ENCODE measurements around the gene ATXN7L2.
"Not testable (repeated sequence)": the region's sequence is repeated elsewhere in the genome, so short reads cannot be mapped to it uniquely, and the experiment has no call there.

ATXN7L2 gene, protein sequence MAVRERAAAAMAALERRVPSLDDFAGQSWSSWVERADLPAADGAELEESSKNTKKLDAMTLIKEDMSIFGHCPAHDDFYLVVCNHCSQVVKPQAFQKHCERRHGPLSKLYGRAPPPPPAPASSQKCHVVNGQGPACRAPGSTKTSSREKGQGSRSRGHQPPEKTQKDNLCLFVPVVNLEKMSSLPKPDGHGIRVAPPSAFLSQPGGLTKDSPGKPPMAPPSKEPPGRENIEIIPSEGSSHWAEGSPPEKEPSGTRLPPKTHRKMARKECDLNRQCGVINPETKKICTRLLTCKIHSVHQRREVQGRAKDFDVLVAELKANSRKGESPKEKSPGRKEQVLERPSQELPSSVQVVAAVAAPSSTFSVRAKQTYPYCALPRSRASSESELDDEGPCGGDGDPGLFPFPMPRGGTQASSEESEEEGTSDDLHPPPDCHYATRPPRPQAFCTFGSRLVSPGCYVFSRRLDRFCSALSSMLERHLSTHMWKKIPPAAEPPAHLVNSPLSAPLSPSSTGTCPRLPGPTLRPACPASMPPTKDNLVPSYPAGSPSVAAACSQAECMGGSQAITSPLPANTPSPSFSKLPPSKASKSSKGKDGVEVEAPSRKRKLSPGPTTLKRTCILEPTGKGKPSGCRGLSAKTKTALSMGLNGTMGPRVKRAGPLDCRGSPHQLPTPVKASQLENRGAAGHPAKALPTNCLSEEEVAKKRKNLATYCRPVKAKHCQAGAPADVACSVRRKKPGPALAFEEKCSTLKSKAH

DNA sequence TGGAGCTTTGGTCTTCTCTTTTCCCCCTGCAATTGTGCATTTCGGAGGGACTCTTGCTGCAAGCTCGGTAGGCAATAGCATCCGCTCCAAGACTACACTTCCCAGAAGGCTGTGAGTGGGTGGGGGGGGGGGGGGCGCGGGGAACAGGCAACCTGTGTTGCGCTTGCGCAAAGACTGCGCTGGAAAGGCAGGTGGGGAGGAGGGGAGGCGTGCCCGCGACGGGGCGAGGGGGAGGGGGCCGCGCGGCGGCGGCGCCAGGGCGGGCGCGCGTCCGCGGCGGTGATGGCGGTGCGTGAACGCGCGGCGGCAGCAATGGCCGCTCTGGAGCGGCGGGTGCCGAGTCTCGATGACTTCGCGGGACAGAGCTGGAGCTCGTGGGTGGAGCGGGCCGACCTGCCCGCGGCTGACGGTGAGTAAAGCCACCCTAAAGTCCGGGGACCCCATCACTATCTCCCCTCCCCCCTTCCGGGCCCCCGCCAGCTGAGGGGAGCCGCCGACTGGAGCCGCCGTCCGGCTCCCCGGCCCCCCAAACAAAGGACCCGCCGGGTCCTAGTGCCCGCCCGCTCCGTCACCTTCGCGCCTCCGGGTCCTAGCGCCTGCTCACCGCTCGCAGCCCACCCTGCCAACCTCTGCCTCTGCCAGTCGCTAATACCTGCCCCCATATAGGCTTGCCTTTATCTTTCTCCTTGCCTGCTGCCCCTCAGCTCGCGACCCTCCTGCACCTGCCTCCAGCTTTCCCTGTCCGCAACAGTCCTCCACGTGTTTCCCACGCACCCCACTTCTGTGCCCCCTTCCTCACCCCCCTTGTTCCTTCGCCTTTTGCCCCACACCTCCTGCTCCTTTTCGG lies at the start of gene ATXN7L2:
TSS of gene ATXN7L2 (plus strand) at position 234 of the 847 bp plus-strand sequence. CDS start at position 283, 49 bp downstream.
- DNase-seq = peak; percentile 98

DNA sequence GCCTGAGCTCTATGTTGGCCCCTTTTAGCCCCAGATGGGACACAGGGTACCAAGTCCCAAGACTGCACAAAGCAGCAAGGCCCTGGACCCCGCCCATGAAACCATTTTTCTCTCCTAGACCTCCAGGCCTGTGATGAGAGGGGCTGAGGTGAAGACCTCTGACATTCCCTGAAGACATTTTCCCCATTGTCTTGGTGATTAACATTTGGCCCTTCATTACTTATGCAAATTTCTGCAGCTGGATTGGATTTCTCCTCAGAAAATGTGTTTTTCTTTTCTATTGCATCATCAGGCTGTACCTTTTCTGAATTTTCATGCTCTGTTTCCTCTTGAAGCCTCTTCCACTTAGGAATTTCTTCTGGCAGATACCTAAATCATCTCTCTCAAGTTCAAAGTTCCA lies 49.2 kb upstream of the ATXN7L2 start:
- DNase-seq = no peak

DNA sequence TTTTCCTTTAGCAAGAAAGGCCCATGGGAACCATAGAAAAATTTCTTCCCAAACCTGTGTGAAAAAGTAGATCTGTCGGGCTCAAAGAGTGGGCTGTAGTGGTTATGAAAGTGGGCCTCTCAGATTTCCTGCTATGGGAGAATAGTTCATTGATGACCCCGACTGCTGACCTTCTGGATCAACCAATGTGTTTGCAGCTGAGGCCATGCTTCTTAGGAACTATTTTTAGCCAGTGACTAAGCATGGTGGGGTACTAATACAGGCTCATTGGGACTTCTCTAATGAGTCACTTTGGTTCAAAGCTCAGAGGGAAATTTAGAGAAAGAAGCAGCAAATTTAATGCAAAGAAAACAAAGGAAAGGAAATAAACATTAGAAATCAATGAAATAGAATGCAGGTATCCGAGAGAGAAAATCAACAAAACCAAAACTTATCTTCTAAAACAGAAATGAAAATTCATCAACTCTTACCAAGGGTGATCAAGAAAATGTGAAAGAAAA lies 44.9 kb upstream of the ATXN7L2 start:
- DNase-seq = no peak

DNA sequence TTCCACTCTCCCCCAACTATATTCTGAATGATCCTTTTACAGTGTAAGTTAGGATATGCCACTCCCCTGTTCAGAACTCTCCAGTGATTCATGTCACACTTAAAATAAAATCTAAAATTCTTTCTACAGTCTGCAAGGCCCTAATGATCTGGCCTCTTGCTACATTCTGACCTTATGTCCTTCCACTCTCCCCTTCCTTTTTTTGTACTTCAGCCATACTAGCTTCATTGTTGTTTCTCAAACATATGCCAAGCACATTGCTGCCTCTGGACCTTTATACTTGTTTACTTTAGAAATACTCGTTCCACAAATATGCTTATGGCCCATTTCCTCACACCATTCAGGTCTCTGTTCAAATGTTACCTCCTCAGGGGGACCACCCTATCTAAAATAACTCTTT lies 42.6 kb upstream of the ATXN7L2 start:
- DNase-seq = no peak

DNA sequence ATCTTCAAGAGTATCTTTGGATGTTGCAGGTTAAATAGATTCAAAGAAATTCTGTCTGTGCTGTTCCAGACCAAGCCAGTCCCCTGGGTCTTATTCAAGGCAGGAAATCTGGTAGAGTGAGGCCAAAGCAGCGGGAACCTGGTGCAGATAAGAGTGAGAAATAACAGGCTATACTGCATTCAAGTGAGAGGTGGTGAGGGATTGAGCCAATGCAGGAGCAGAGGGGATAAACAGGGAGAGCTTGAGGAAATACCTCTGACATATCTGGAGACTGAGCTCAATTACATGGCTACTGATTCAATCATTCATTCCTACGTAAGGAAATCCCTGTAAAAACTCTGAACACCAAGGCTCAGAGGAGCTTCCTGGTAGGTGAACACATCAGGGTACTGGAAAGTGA lies 40.2 kb upstream of the ATXN7L2 start:
- no peak for DNase-seq

DNA sequence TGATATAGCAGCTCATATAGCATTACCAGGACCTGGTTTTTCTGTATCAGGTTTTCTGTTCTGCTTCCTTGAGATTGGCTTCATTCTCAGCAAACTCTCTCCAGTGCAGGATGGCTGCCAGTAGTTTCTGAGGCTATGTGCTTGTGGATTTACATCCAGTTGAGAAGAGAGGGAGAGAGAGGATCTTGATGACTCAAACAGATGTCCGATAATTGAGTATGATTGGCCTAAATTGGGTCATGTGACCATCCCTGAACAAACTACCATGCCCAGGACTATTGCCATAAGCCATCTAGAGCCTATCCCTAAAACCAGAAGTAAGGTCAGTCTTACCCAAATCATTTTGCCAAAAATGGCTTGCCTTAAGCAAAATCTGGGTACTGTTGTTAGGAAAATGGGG lies 39.4 kb upstream of the ATXN7L2 start:
- no peak for DNase-seq

DNA sequence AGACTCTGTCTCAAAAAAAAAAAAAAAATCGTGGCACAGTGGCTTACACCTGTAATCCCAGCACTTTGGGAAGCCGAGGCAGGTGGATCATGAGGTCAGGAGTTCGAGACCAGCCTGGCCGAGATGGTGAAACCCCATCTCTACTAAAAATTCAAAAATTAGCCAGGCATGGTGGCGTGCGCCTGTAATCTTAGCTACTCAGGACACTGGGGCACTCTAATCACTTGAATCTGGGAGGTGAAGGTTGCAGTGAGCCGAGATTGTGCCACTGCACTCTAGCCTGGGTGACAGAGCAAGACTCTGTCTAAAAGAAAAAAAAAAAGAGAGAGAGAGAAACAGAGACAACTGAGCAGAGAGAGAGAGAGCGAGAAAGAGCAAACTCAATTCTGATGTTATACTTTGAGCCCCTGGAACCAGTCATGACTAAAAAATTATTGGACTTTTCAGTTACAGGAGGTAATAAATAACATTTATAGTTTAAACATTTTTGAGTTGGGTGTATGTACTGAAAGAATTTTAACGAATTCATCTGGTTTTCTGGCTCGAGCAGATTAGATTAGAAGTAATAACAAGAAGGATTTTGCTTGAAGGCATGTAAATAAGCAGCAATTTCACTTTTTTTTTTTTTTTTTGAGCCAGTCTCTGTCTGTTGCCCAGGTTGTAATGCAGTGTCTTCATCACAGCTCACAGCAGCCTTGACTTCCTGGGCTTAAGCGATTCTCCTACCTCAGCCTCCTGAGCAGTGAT lies 37.6 kb upstream of the ATXN7L2 start:
- not testable (repeated sequence) for DNase-seq

DNA sequence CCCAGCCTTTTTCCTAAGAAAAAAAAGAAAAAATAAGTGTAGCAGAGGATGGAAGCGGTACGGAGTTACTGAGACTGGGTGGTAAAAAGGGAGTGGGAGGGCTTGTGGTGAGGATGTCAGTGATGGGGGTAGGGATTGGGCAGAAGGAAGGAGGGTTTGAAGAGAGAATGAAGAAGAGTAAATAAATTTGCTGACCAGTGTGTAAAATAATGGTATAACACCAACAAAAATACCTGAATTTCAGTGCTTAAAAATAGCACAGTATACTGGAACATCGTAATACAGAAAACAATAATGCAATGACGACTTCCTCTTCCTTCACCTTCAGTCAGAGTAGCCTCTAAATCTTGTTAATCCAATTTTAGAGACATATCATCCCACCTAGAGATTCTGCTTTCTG lies 36.2 kb upstream of the ATXN7L2 start:
- no peak for DNase-seq

DNA sequence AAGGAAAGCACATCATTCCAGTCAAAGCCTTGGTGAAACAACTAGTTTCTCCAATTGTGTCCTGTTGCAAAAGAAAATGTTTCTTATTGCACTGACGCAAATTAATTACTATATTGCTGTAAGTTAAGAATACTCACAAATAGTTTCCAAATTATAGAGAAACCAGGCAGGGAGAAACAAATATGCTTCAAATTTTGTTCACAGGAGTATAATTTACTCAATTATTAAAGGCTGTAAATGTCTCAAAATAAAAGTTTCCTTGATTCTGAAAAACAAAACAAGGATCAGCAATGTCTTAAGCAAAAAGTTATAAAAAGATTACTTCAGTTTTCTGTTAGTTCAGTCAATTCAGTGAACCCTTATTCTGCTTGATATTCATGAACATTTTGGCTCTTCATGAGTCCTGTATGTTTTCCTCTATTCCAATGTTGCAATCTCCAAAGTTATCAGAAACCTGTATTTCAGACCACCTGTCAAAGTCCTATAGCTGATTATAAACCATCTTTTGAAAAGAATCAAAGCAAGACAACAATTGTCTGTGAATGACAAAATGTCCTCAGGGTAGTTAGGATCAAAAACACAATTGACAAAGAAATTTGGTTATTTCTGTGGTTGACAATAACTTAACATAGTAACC lies 29.1 kb upstream of the ATXN7L2 start:
- DNase-seq = no peak

DNA sequence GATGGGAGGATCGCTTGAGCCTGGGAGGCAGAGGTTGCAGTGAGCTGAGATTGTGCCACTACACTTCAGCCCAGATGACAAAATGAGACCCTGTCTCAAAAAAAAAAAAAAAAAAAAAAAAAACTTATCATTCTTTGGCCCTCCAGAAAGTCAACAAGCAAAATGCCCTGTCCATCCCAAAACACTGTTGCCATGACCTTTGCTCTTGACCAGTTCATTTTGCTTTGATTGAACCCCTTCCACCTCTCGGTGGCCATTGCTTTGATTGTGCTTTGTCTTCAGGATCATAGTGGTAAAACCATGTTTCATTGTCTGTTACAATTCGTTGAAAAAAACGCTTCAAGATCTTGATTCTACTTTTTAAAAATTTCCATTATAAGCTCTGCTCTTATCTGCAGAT lies 25.9 kb upstream of the ATXN7L2 start:
- DNase-seq = no peak

DNA sequence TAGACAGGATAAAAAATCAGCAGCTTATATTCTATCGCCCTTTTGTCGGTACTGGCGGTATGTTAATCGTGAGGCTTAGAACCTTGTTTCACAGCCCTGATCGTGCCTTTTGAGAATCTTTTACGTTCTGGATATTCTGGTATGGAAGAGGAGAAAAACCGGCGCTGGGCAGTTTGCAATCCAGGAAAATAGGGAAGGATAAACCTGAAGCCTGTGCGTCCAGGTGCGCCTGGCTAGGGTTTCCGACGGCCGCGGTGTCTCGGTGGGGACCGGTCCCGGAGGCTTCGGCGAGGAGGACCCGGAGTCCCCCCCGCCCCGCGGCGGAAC lies 17.6 kb upstream of the ATXN7L2 start:
- DNase-seq = no peak

DNA sequence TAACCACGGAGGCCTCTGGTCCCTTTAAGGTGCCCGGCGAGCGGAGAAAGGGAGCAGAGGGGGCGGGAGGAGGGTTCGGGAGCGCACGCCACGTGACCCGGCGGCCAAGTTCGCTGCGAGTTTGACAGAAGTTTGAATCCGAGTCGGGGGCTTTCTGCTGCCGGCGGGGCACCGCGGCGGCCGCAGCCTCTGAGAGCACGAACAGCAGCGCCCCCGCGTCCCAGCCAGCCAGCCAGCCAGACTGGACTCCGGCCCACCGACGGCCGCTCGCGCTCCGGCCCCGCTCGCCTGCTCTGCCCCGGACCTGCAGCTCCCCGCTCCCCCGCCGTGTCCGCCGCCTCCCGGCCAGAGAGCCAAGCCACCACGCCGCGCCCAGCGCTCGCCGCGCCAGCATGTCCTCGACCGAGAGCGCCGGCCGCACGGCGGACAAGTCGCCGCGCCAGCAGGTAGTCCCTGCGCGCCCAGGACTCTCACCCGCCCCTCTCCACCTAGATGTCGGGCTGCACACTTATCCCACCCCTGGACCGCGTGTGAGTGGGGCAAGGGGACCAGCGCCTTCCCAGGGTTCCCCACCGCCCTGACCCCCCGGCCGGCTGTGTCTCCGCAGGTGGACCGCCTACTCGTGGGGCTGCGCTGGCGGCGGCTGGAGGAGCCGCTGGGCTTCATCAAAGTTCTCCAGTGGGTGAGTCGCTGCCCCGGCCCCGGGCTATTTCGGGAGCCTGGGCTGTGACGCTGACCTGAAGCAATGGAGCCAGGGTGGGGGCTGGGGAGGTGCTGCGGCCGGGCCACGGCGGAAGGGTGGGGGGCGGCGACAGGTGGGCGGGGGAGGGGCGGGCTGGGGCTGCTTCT lies 17.0 kb upstream of the ATXN7L2 start, which contains the start of gene SYPL2:
TSS of gene SYPL2 (plus strand) at position 95 of the 849 bp plus-strand sequence. CDS start at position 393, 298 bp downstream.
- DNase-seq = peak; percentile 65

DNA sequence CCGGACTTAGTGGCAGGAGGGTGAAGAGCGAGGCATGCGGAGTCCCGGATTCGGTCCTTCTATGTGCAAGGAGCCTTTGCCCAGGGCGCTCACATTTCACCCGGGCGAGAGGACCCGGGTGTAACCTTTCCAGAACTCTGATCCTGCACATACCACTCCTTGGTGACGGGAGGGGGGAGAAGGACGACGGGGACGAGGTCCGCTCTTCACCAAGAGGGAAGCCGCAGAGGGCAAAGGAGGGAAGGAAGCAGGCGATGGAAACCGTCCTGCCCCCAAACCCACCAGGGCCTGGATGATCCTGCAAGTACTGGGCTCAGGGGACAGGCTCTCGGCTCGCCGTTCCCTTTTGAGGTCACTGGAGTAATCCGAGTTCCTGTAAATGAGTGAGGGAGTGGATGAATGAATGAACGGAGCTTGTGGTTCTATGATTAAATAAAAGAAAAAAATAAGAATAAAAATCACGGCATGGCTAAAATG lies 16.4 kb upstream of the ATXN7L2 start:
- no peak for DNase-seq

DNA sequence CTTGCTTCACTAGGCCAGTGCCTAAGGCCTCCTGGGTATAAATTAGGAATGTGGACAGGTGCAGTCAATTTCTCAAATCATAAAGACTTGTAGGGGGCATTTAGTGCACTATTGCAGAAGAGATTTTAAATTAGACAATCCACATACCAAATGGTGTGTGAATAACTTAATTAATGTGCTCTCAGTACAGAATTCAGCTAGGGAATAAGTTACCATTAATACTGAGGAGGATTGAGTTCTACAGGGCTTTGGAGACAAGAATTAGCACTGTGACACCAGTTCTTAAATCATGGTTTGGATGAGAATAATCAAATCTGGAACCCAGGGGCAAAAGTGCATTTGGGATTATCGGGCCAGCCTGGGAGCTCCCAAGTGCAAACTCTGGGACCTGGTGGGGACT lies 15.6 kb upstream of the ATXN7L2 start:
- DNase-seq = no peak

DNA sequence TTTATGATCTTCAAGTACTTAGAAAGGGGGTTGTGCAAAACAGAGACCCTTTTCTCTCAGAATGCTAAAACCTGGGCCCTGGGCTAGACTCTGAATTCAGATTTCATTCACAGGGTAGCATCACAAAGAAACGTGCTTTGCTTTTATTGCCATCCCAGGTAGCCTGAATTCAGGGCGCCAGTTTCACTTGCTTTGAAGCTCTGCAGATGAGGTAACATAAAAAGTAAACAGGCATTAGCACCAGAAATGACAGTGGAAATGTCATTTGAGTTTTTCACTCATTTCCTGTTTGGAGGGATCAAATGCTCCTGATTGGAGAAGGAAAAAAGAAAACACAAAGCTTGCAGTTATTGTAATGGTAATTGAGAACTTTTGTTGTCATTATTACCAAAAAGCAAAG lies 14.8 kb upstream of the ATXN7L2 start:
- no peak for DNase-seq

DNA sequence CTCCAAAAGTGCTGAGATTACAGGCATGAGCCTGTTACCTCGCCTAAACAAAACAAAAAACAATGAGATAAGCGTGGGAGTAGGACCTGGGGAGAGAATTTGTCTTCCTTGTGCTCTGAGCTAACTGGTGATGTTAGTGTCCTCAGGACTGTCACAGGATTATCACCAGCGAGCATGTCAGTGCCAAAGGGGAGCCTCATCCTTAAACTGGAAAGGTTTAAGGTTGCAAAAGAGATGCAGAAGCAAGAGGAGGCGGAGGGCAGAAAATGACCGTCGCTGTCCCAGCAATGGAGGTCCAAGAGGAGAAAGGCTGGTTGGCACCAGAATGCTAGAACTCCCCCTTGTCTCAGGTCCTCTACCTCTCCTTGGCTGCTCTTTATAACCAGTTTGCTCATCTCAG lies 13.5 kb upstream of the ATXN7L2 start:
- no peak for DNase-seq

DNA sequence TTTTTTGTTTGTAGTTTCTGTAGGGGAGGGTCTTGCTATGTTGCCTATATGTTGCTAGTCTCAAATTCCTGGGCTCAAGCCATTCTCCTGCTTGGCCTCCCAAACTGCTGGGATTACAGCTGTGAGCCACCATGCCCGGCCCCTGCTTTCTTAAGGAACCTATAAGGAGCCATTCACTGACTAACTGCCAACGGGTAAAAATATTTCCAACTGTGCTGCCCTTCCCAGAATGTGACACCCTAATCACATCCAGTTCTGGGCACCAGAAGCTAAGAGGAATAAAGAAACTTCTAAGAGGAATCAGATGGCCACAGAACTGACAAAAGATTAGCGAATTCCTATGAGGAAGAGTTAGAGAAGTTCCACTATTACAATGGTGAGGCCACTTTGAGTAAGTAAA lies 10.9 kb upstream of the ATXN7L2 start:
- no peak for DNase-seq

DNA sequence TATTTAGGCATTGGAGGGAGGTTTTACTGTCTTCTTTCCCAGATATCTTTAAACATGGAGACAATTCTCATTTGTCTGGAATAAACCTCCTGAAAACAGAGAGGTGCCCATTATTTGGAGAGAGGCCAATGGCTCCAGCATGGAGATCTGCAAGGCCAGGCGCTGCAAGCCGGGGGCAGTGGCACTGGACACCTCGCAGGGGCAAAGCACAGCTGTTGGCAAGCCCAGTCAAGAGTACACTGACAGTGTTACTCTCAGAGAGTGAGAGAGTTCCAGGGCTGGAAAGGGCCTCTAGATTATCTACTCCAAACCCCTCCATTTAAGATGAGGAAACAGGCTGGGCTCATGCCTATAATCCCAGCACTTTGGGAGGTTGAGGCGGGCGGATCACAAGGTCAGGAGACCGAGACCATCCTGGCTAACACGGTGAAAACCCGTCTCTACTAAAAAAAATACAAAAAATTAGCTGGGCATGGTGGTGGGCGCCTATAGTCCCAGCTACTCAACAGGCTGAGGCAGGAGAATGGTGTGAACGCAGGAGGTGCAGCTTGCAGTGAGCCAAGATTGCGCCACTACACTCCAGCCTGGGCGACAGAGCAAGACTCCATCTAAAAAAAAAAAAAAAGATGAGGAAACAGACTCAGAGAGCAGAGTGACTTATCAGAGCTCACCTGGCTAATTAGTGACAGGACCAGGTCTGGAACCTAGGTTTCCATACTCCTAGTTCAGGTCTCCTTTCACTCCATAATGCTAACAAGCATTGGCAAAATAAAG lies 10.2 kb upstream of the ATXN7L2 start:
- DNase-seq = not testable (repeated sequence)

DNA sequence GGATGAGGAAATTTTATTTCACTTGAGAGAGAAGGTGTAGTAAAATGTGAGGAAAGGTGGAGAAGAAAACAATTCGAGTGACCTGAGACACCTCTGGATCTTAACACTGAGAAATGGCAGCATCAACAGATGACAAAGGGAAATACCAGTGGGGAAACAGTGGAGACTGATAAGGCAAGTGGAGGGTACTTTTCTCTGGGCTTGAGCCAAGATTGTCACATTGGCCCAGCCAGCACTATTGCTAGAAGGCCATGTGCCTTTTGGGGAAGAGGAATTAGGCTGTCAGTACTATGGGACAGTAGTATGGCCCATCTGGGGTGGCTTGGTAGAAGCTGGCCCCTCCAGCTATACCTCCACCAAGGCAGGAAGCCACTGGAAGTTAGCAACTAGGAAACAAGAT lies 9.0 kb upstream of the ATXN7L2 start:
- no peak for DNase-seq

DNA sequence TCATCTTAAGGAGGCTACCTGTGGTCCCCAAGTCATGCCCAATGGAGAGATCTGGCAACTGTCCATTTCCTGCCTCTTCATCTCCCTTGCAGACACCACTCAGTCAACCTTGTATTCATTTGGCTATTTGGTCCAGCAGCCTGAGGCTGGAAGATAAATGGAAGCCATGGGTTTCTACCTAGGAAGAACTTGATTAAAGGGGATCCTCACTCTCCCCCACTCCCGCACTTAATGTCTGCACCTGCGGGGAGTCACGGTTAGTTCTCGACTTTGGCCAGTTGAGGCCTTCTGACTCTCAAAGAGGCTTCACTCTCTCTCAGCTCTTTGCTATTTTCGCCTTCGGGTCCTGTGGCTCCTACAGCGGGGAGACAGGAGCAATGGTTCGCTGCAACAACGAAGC lies 8.4 kb upstream of the ATXN7L2 start:
- no peak for DNase-seq

Measured in right forelimb (tissue), 1 donor.